H1 (cell line): Measurements from ENCODE around the gene L3MBTL2. TPM values are rescaled to one million over a fixed set of nuclear protein-coding genes. Genes with fewer than 3 reads are reported as not detected.

Experiments used
- CTCF ChIA-PET: fragments of 300-600 bp; sonication (Branson Sonifier 250); formaldehyde crosslinking; loops from one replicate; lab custom pipeline; 2021; ENCODE audit not compliant: partially characterized antibody; lab: Charles Lee
- POLR2A ChIA-PET: fragments of 300-600 bp; sonication (Branson Sonifier 250); formaldehyde crosslinking; loops from one replicate; lab custom pipeline; 2021; ENCODE audit warnings: inconsistent platforms; ENCODE audit not compliant: partially characterized antibody; lab: Charles Lee
- DNase-seq, 2 experiments: peaks; one replicate each; pipeline versions ENCODE4 v3.0.0 to v3.0.0-alpha.2; 2010 to 2022; ENCODE audit warnings: low spot score in 2 of 2, low read depth in 1 of 2, mixed read lengths in 1 of 2
- FAIRE-seq: peaks from 2 replicates; lab custom pipeline; 2011; peaks lifted over from hg19 to GRCh38; lab: Jason Lieb, UNC
- H2AFZ ChIP-seq: 2 replicates; pipeline ENCODE4 v1.8.1; 2012; ENCODE audit warnings: low read length, inconsistent platforms
- H2AK5ac ChIP-seq: 2 replicates; pipeline ENCODE4 v1.6.1; 2013; ENCODE audit warnings: low read depth, low read length
- H2BK120ac ChIP-seq: replicated peaks from 2 replicates; pipeline ENCODE3; 2013; ENCODE audit warnings: low read depth, low read length, inconsistent platforms
- H2BK12ac ChIP-seq: 2 replicates; pipeline ENCODE4 v1.6.1; 2013; ENCODE audit warnings: low read depth, low read length
- H2BK15ac ChIP-seq: 2 replicates; pipeline ENCODE4 v1.6.1; 2013; ENCODE audit warnings: low read length
- H2BK20ac ChIP-seq: 2 replicates; pipeline ENCODE4 v1.6.1; 2013; ENCODE audit warnings: low read length
- H2BK5ac ChIP-seq: 2 replicates; pipeline ENCODE4 v1.6.1; 2013; ENCODE audit warnings: low read depth, low read length
- H3K14ac ChIP-seq: 2 replicates; pipeline ENCODE4 v1.6.1; 2013; ENCODE audit warnings: inconsistent platforms; ENCODE audit not compliant: insufficient read length
- H3K18ac ChIP-seq: 2 replicates; pipeline ENCODE4 v1.6.1; 2013; ENCODE audit warnings: low read length; ENCODE audit errors: extremely low read depth
- H3K23ac ChIP-seq: 2 replicates; pipeline ENCODE4 v1.6.1; 2013; ENCODE audit warnings: inconsistent platforms; ENCODE audit not compliant: insufficient read length
- H3K23me2 ChIP-seq: 2 replicates; pipeline ENCODE4 v1.6.1; 2013; ENCODE audit warnings: low read depth, low read length
- H3K27ac ChIP-seq: 2 replicates; pipeline ENCODE4 v1.6.1; 2011; ENCODE audit warnings: low read depth, low read length, inconsistent platforms
- H3K27me3 ChIP-seq, 4 experiments: replicated peaks in 1 of 4; 1 replicate in 1 of 4; 2 replicates in 3 of 4; pipeline versions ENCODE4 v1.6.1 to v1.8.1; 2011 to 2013; ENCODE audit warnings: low read length in 3 of 4, mild to moderate bottlenecking in 3 of 4, inconsistent platforms in 2 of 4, mixed read lengths in 2 of 4, moderate library complexity in 1 of 4; ENCODE audit not compliant: control insufficient read depth in 3 of 4, insufficient read depth in 3 of 4; ENCODE audit errors: extremely low read depth in 1 of 4
- H3K36me3 ChIP-seq, 4 experiments: 2 replicates each; pipeline versions ENCODE4 v1.6.1 to v1.8.1; 2011 to 2013; ENCODE audit warnings: mild to moderate bottlenecking in 4 of 4, low read length in 3 of 4, moderate library complexity in 2 of 4, control low read depth in 1 of 4, inconsistent platforms in 1 of 4; ENCODE audit not compliant: insufficient read depth in 4 of 4, control insufficient read depth in 2 of 4
- H3K4ac ChIP-seq: replicated peaks from 2 replicates; pipeline ENCODE3; 2013; ENCODE audit warnings: low read length, low read depth, mixed read lengths, inconsistent platforms; ENCODE audit not compliant: insufficient read length
- H3K4me1 ChIP-seq, 4 experiments: replicated peaks in 1 of 4; 1 replicate in 1 of 4; 2 replicates in 3 of 4; pipeline versions ENCODE4 v1.6.1 to v1.8.1; 2011 to 2013; ENCODE audit warnings: low read length in 3 of 4, inconsistent platforms in 2 of 4, mixed read lengths in 1 of 4; ENCODE audit not compliant: insufficient read depth in 4 of 4, control insufficient read depth in 3 of 4
- H3K4me2 ChIP-seq, 2 experiments: 2 replicates each; pipeline versions ENCODE4 v1.6.1 to v1.8.1; 2011 to 2013; ENCODE audit warnings: low read depth in 2 of 2, low read length in 2 of 2, control low read depth in 1 of 2, inconsistent platforms in 1 of 2, mild to moderate bottlenecking in 1 of 2; ENCODE audit not compliant: insufficient read depth in 1 of 2
- H3K4me3 ChIP-seq, 4 experiments: fragments of 200-600, 300-600 bp in 1 of 4; sonication (generic), shearing (Covaris generic), sonication (Bioruptor Twin) in 1 of 4; 2 replicates each; pipeline versions ENCODE4 v1.5.1 to v1.8.1; 2011 to 2016; ENCODE audit warnings: low read length in 4 of 4, low read depth in 3 of 4, control low read depth in 2 of 4, inconsistent platforms in 2 of 4, mild to moderate bottlenecking in 2 of 4, mixed read lengths in 1 of 4, moderate library complexity in 1 of 4; ENCODE audit not compliant: insufficient read depth in 2 of 4; ENCODE audit errors: extremely low read depth in 1 of 4
- H3K56ac ChIP-seq: replicated peaks from 2 replicates; pipeline ENCODE3; 2013; ENCODE audit warnings: low read depth, mild to moderate bottlenecking, mixed read lengths, low read length, inconsistent platforms; ENCODE audit not compliant: insufficient read length
- H3K79me1 ChIP-seq: 2 replicates; pipeline ENCODE4 v1.6.1; 2013; ENCODE audit warnings: low read depth, low read length, control low read depth
- H3K79me2 ChIP-seq, 2 experiments: 2 replicates each; pipeline versions ENCODE4 v1.6.1 to v1.8.1; 2012 to 2013; ENCODE audit warnings: low read length in 2 of 2, mild to moderate bottlenecking in 2 of 2, inconsistent platforms in 1 of 2; ENCODE audit not compliant: insufficient read depth in 2 of 2, control insufficient read depth in 1 of 2
- H3K9ac ChIP-seq, 4 experiments: replicated peaks in 1 of 4; 1 replicate in 1 of 4; 2 replicates in 3 of 4; pipeline versions ENCODE4 v1.6.1 to v1.8.1; 2011 to 2013; ENCODE audit warnings: low read depth in 3 of 4, low read length in 3 of 4, control low read depth in 2 of 4, mild to moderate bottlenecking in 2 of 4, moderate library complexity in 2 of 4, inconsistent platforms in 1 of 4; ENCODE audit errors: extremely low read depth in 1 of 4
- H3K9me3 ChIP-seq, 2 experiments: 2 replicates each; pipeline versions ENCODE4 v1.6.1 to v1.8.1; 2012 to 2013; ENCODE audit warnings: mild to moderate bottlenecking in 2 of 2, moderate library complexity in 2 of 2, control low read depth in 1 of 2, inconsistent platforms in 1 of 2, low read depth in 1 of 2, low read length in 1 of 2, mixed read lengths in 1 of 2; ENCODE audit not compliant: insufficient read depth in 2 of 2
- H4K20me1 ChIP-seq, 2 experiments: replicated peaks in 1 of 2; 2 replicates each; pipeline versions ENCODE3 to v1.8.1; 2011 to 2013; ENCODE audit warnings: inconsistent platforms in 2 of 2, low read length in 2 of 2, mild to moderate bottlenecking in 1 of 2; ENCODE audit not compliant: insufficient read depth in 2 of 2, control insufficient read depth in 1 of 2
- H4K5ac ChIP-seq: 2 replicates; pipeline ENCODE4 v1.6.1; 2013; ENCODE audit warnings: low read length, low read depth, mixed read lengths, inconsistent platforms; ENCODE audit not compliant: insufficient read length
- H4K8ac ChIP-seq: 2 replicates; pipeline ENCODE4 v1.8.0; 2013; ENCODE audit warnings: mild to moderate bottlenecking, moderate library complexity, low read length, inconsistent platforms; ENCODE audit not compliant: insufficient read depth; ENCODE audit errors: extremely low read depth
- H4K91ac ChIP-seq: replicated peaks from 2 replicates; pipeline ENCODE3; 2013; ENCODE audit warnings: low read length, mixed read lengths, inconsistent platforms; ENCODE audit not compliant: insufficient read length
- ASH2L ChIP-seq: fragments of 200-600, 300-600 bp; sonication (generic); IDR thresholded peaks from one replicate; pipeline ENCODE4 v1.7.1; 2017; ENCODE audit warnings: low read length
- BRCA1 ChIP-seq: IDR thresholded peaks from 2 replicates; pipeline ENCODE4 v1.6.1; 2012; ENCODE audit warnings: low read depth, low read length, improper control_type of control experiment
- CEBPB ChIP-seq: IDR thresholded peaks from 2 replicates; pipeline ENCODE4 v1.6.1; 2012; ENCODE audit warnings: low read depth, low read length
- CREB1 ChIP-seq: IDR thresholded peaks from 2 replicates; pipeline ENCODE4 v1.6.1; 2012; ENCODE audit warnings: inconsistent platforms
- E2F6 ChIP-seq: IDR thresholded peaks from 2 replicates; pipeline ENCODE4 v1.6.1; 2012; ENCODE audit warnings: inconsistent platforms
- EGR1 ChIP-seq: IDR thresholded peaks from 2 replicates; pipeline ENCODE4 v1.6.1; 2011; ENCODE audit warnings: low read depth, low read length, borderline replicate concordance
- KDM5A ChIP-seq: fragments of 200-600 bp; IDR thresholded peaks from 2 replicates; pipeline ENCODE4 v1.7.1; 2012; ENCODE audit warnings: mild to moderate bottlenecking, low read length, inconsistent platforms, mixed read lengths
- NANOG ChIP-seq: IDR thresholded peaks from 2 replicates; pipeline ENCODE4 v1.6.1; 2011; ENCODE audit warnings: low read length, low read depth, mild to moderate bottlenecking, inconsistent platforms; ENCODE audit not compliant: insufficient read depth, poor library complexity, severe bottlenecking
- RAD21 ChIP-seq, 2 experiments: IDR thresholded peaks in 1 of 2; conservative IDR thresholded peaks in 1 of 2; 2 replicates each; pipeline ENCODE4 v1.6.1; 2011; ENCODE audit warnings: low read depth in 2 of 2, low read length in 2 of 2, improper control_type of control experiment in 1 of 2, inconsistent platforms in 1 of 2, mild to moderate bottlenecking in 1 of 2, moderate library complexity in 1 of 2
- RFX5 ChIP-seq: IDR thresholded peaks from 2 replicates; pipeline ENCODE4 v1.6.1; 2011; ENCODE audit warnings: low read depth, low read length, improper control_type of control experiment, borderline replicate concordance
- SRF ChIP-seq: IDR thresholded peaks from 2 replicates; pipeline ENCODE4 v1.6.1; 2011; ENCODE audit warnings: mild to moderate bottlenecking, low read depth, low read length, moderate library complexity
- TAF1 ChIP-seq: IDR thresholded peaks from 2 replicates; pipeline ENCODE4 v1.6.1; 2011; ENCODE audit warnings: mild to moderate bottlenecking, low read depth, low read length
- USF2 ChIP-seq: IDR thresholded peaks from 2 replicates; pipeline ENCODE4 v1.6.1; 2011; ENCODE audit warnings: low read length, improper control_type of control experiment
- WGBS, 2 experiments: shearing (Covaris generic) in 1 of 2; methylation state at CpG; one replicate each; pipeline versions ENCODE4 v1.1.6 to v1.1.7; 2013 to 2015; ENCODE audit warnings: low lambda C conversion rate in 2 of 2, mixed read lengths in 2 of 2, inconsistent platforms in 1 of 2, low coverage in 1 of 2, missing lambda C conversion rate in 1 of 2; ENCODE audit not compliant: insufficient replicate concordance in 2 of 2, insufficient coverage in 1 of 2, insufficient read length in 1 of 2; ENCODE audit errors: extremely low coverage in 1 of 2, missing lambda C conversion rate in 1 of 2; 5-methylcytosine and 5-hydroxymethylcytosine counted together
- polyA plus RNA-seq, 7 experiments: library from polyadenylated mRNA; depleted of rRNA in 3 of 7; stranded (reverse) in 5 of 7; unstranded in 2 of 7; fragments of >200 nt in 5 of 7; fragments of 200-250 nt in 2 of 7; gene quantifications; 1 replicate in 5 of 7; 2 replicates in 1 of 7; 4 replicates in 1 of 7; pipeline versions ENCODE4 v1.2.1 to v1.2.3, GENCODE V29; 2011 to 2013; ENCODE audit warnings: missing spikeins in 2 of 7, mixed read lengths in 2 of 7
- total RNA-seq: library from RNA; stranded (reverse); fragmentation: NEBNext Ultra II Directional; extraction: Animal tissue kit (Norgen Biotek cat#: 25700); gene quantifications from 2 replicates; pipeline ENCODE4 v1.2.1, GENCODE V29; 2021

The L3MBTL2 gene
- total and polyA plus RNA-seq, 2 of the 8 experiments (the other 6 are each of a cell fraction or from before 2014, with no cell fraction given) = 23.9 to 24.9 TPM

GRCh38 chr22:41171996-41172395 is 33.1 kb upstream of the L3MBTL2 start:
- Histone ChIP-seq H2BK120ac (no peak overlapping the region), H2BK20ac (no peak overlapping the region), H3K4me2 (no peak overlapping the region), H3K4me3 (no peak overlapping the region), H2BK12ac (no peak overlapping the region), H2BK15ac (no peak overlapping the region), H2BK5ac (no peak overlapping the region), H4K5ac (no peak overlapping the region), H3K14ac (no peak overlapping the region), H3K56ac (no peak overlapping the region), H2AFZ (no peak overlapping the region), H3K27me3 (no peaks in the 10 kb centered on the region), H3K79me1 (no peaks in the 10 kb centered on the region; the same call in 1 of the 2 replicates), H2AK5ac (no peak overlapping the region), H3K9ac (no peak overlapping the region), H3K23me2 (no peaks in the 10 kb centered on the region), H3K18ac (no peak overlapping the region), H3K9me3 (no peaks in the 10 kb centered on the region), H4K8ac (no peak overlapping the region), H4K20me1 (peaks cover 1 to 9% of the 10 kb centered on the region in 2 experiments), H4K91ac (no peak overlapping the region), H3K4me1 (no peaks in the 10 kb centered on the region), H3K23ac (no peak overlapping the region), H3K36me3 (peaks cover 40 to 95% (median 77%) of the 10 kb centered on the region in 4 experiments), H3K27ac (no peak overlapping the region), H3K4ac (no peak overlapping the region), H3K79me2 (no peaks in the 10 kb centered on the region)
- no peak for FAIRE-seq
- POLR2A ChIA-PET = interaction anchor here (0.9 to 1.8 kb wide), 3 partner anchors 11 to 19 kb away, joined by 3 to 5 read pairs (median 4); no protein-coding TSS in a partner anchor
- 93% methylated on average over 3 of the region's 3 CpGs; no CpG with 5 or more reads in 1 of the 2 experiments for WGBS, 2 experiments
- no peak for DNase-seq
- CTCF ChIA-PET = interaction anchor here (1.0 to 2.0 kb wide), 5 partner anchors 10 to 73 kb away, joined by 3 to 9 read pairs (median 6); no protein-coding TSS in a partner anchor
- no peak for TF ChIP-seq EGR1
- no peak for TF ChIP-seq CEBPB
- no peak for TF ChIP-seq E2F6
- no peak for TF ChIP-seq ASH2L
- TF ChIP-seq USF2 = no peak
- TF ChIP-seq TAF1 = no peak
- TF ChIP-seq RAD21 (IDR thresholded peaks at IDR 0.05 in 1 of 2, conservative IDR thresholded peaks at IDR 0.05 in 1 of 2; ENCODE audit: low read depth in 2 of 2, low read length in 2 of 2) = no peak
- no peak for TF ChIP-seq SRF
- TF ChIP-seq KDM5A = no peak
- no peak for TF ChIP-seq RFX5
- no peak for TF ChIP-seq CREB1
- no peak for TF ChIP-seq NANOG
- no peak for TF ChIP-seq BRCA1
